RPMI7951 (cell line): ENCODE measurements around the gene SLPI. TPM values are rescaled to one million over a fixed set of nuclear protein-coding genes. Genes with fewer than 3 reads are reported as not detected.
A peak's percentile ranks its signal among the peaks of the same experiment; 100 is the strongest.

Experiments used
- DNase-seq: peaks from one replicate; pipeline ENCODE4 v3.0.0-alpha.2; 2012; ENCODE audit warnings: low read depth
- total RNA-seq: library from RNA; depleted of rRNA; stranded (reverse); fragments of >200 nt; shearing (Covaris generic); gene quantifications from 2 replicates; pipeline ENCODE4 v1.2.3, GENCODE V29; 2014

SLPI gene
- total RNA-seq, 1 experiment from 2014 or later, result not detected

GRCh38 chr20:45275338-45275737, 21.0 kb upstream of the SLPI start:
- DNase-seq, result no peak

DNA sequence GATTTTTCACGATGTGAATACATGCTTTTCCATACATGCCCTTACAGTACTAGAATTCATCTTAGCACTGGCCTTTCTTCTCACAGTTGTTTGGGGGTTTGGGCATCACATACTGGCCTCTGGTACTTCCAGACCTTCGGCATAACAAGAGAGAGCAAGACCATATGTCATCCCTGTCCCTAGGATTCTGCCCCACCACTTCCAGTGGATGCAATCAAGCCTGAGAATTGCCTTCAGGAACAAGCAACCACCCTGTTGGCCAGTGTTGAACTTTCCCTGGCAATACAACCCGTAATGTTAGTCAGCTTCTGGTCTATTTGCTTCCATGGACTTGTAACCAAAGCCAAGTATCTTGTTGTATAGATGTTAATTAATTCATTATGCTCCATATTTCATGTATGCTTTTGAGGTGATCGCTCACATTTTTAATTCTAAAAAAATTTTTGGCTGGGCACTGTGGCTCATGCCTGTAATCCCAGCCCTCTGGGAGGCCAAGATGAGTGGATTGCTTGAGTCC, 15.4 kb upstream of the SLPI start:
- DNase-seq, result no peak

DNA sequence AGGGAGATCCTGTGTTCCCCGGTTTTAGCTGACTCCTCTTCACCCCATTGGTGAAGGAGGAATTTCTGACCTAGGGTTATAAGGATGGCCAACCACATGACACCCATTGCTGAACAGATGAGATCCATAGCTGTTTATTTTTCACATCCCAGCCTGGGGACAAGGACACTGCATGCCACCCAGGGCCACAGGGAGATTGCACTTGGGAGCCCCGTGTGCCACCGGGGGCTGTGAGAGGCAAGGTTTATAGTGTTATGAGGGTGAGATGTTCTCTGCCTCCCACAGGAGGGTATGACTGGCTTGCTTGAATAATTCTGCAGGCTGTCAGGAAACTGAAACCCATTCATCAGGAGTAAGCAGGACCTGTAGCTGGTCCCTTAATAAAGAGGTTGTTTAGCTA, 14.7 kb upstream of the SLPI start:
- DNase-seq, result no peak

- no peak for DNase-seq
Measured at GRCh38 chr20:45268531-45268930, 14.2 kb upstream of the SLPI start.

- DNase-seq, result no peak
Measured at GRCh38 chr20:45266977-45267376, 12.6 kb upstream of the SLPI start.

GRCh38 chr20:45263556-45264266, 9.3 kb upstream of the SLPI start:
- no peak for DNase-seq

DNA sequence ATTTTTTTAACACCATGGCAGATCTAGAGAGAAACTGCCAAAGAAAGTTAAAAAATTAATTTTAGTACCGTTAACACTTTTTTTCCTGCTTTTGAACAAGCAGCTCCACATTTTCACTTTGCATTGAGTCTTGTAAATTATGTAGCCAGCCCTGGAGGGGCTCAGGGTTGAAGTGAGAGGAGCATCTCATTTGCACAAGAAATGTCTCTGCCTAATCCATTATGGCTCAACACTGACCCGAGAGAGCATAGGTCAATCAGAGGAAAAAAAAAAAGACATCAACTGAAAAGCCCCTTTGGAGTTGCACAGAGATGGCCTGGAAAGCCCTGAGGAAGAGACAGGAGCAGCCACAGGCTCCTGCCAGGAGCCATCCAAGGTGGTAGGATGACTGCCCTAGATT, 4.3 kb upstream of the SLPI start:
- no peak for DNase-seq

- no peak for DNase-seq
Measured at GRCh38 chr20:45258259-45258658, 3.9 kb upstream of the SLPI start.

DNA sequence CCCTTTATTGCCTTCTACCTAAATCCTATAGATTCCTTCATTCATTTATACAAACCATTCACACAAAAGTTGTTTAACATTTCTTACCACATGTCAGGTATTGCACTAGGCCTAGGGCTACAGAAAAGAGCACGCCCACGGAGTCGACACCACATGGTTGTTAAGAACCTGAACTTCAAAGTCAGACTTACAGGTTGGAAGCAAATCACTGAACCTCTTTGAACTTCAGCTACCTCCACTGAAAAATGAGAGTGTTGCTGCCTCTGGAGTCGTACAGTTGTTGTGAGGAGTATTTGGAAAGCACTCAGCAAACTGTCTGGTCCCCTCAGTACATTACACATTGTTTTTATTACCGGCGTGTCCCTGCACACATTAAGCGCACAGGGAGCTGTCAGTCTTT, 3.3 kb upstream of the SLPI start:
- no peak for DNase-seq

DNA sequence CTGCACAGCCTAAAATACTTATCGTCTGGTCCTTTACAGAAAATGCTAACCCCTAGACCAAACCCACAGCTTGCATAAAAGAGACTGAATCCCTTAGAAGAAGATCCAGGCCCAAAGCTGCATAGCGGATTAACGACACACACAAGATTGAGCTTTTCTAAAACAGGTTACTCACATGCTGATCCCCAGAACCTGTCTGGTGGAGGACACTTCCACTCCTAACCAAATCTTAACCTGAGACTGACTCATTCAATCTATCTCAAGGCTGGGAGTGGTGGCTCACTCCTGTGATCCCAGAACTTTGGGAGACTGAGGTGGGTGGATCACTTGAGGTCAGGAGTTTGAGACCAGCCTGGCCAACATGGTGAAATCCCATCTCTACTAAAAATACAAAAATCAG, 2.8 kb upstream of the SLPI start:
- no peak for DNase-seq

GRCh38 chr20:45253261-45253660, 1.1 kb downstream of the SLPI start:
- no peak for DNase-seq

- no peak for DNase-seq
Measured at GRCh38 chr20:45251884-45252560, 2.3 kb downstream of the SLPI start.

DNA sequence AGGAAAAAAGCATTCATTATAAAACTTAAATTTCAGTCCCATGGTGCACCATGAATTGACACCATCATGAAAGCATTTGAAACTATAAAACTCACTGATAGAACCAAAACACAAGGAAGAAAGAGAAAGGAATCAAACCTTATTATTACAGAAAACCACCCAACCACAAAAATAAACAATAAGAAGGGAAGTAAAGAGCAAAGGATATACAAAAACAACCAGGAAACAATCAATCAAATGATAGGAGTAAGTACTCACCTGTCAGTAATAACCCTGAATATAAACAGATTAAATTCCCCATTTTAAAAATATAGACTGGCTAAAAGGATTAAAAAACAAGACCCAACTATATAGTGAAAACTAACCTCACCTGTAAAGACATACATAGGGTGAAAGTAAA, 5.8 kb downstream of the SLPI start:
- DNase-seq, result no peak

DNA sequence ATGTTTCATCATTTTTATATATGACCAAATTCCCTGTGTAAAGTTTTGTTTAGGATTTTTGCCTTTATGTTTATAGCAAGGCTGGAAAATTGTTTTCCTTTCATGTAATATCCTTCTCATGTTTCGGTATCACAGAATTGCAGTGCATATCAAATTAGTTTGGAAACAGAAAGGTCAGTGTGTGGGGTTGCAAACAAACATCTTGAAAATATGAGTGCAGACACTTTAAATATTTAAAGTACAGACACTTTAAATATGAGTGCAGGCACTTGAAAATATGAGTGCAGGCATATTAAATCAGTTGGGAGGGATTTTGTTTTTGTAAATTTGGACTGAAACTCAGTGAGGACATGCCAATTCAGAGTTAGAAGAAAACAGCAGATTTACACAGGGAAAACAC, 6.5 kb downstream of the SLPI start:
- DNase-seq, result no peak

GRCh38 chr20:45246109-45246508, 8.3 kb downstream of the SLPI start:
- no peak for DNase-seq

DNA sequence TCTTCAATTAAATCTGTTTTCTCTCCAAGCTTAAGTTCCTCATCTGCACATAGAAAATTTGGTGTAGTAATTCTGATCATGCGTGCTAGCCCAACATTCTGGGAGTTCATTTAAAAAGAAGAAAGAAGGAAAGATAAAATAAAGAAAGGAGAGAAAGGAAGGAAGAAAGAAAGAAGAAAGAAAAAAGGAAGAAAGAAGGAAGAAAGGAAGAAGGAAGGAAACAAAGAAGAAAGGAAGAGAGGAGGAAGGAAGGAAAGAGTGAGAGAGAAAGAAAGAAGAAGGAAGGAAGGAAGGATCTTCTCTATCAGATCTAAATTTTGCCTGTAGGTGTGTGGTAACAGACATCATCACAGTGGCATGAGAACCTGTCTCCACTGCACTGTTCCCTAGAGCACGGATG, 16.2 kb downstream of the SLPI start:
- no peak for DNase-seq

DNA sequence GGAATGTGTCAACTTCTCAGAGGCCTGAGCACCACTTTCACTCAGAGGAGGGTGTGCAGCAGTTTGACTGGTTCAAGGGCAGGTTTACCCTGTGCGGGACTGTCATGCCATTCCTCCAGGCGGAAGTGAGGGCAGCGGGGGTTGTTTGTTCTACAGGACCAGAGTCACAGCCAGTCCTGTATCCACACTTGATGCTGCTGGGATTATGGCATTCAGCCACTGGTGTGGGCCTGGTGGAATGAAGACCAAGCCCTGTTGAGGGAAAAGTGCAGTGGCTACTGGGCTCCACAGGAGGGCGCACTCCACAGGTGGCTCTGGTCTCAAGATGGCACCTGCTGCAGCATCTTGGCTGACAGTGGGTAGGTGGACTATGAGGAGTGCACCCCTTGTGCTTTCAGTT, 18.4 kb downstream of the SLPI start:
- no peak for DNase-seq

DNA sequence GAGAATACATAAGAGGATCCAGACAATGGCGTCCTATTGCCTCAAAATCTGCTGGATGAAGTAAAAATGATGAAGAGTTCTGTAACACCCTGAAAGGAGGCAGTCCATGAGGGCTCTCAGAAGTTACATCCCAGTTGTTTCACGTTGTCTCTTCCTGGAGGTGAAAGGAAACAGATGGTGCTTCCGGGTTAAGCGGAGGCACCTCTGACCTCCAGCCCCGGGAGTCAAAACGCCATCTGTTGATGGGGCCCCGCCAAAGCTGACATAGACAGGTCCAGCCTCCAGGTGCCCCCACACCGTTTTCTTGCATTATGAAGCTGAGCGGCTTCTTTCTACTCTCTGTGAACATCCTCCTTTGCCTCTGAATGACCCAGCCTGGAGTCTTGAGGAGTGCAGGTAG, 23.7 kb downstream of the SLPI start:
- DNase-seq, result no peak

- DNase-seq, result peak; percentile 20
Measured at GRCh38 chr20:45229264-45230056, 24.9 kb downstream of the SLPI start.

- DNase-seq, result no peak
Measured at GRCh38 chr20:45226287-45226686, 28.1 kb downstream of the SLPI start.

- DNase-seq, result no peak
Measured at GRCh38 chr20:45223136-45223535, 31.2 kb downstream of the SLPI start.

GRCh38 chr20:45221076-45221475, 33.3 kb downstream of the SLPI start, which contains the start of gene SEMG2:
Gene SEMG2, plus strand, starts transcription at chr20:45221373. Its CDS starts 17 bp downstream, at chr20:45221390.
- DNase-seq, result no peak

DNA sequence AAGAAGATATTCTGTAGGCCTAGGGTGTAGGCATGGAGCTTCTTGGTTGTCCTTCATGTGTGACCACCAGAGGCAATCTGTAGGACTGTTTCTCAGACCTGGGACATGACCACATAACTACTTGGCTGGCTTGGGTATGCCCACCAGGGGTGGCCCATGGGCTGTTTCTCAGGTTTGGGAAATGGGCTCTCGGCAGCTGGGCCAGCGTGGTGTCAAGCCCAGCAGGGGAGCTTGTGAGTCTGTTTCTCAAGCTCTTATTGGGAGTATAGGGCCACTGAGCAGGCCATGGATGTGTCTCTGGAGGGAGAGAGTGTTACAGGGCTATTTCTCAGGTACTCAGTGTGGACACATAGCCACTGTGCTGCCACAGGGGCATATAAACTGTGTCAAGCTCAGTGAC, 35.7 kb downstream of the SLPI start:
- DNase-seq, result no peak
